ENCODE data around the gene TNFAIP8L1.

Gene TNFAIP8L1

DNA sequence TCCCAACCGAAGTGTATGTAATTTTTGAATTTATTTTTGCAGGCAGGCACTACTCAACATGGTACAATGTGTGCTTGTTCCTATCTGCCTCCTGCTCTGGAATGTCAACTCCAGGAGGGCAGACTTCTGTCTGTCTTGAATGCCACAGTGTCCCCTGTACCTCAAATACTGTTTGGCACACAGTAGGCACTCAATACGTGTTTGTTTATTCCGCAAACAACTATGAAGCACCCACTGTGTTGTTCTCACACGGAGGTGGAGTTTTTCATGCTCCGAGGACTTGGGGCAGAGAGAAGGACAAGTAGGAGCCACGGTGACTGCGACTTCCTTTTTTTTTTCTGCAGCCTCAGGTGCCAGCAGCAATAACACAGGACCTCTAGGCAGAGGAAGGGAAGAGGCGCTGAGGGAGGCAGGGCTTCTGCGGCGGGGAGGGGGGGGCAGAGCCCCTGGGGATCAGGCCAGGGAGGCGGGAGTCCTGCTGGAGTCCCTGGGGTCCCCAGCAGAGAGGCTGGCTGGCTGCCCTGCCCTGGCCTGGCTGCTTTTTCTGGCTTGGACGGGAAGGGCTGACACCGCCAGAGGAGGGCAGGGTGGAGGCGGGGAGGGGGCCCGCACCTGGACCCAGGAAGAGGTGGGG is 29.3 kb upstream of the TNFAIP8L1 start:
- DNase-seq (ENCODE audit: low read depth in 2 of 2) = no peak

DNA sequence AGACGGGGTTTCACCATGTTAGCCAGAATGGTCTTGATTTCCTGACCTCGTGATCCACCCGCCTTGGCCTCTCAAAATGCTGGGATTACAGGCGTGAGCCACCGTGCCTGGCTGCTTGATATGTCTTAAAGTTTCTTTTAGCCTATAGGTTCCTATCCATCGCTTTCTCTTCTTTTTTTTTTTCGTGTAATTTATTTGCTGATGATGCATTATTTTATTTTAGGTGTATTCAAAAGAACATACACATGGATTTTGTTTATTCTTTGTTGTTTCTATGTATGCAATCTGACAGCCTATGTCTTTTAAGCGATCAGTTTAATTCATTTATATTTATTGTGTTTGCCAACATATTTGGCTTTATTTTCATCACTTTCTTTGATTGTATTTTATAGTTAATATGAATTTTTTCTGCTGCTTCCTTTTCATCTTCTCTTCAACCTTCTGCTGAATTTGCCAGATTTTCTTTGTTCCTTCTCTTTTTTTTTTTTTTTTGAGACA is 26.0 kb upstream of the TNFAIP8L1 start:
- no peak for DNase-seq (ENCODE audit: low read depth in 2 of 2)

DNA sequence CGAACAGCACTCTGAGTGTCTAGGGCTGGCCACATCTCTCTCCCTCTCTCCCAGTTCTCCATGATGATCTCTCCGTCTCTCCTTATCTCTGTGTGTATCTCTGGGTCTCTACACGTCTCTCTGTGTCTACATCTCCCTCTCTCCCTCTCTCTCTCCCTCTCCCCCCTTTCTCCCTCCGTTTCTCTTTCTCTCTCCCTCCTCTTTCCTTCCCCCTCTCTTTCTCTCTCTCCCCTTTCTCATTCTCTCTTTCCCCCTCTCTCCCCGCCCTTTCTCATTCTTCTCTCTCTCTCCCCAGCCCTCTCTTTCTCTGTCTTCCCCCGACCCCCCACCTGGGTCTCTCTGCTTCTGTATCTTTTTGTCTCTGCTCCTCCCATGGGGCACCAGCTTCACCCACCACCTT is 21.3 kb upstream of the TNFAIP8L1 start:
- DNase-seq (ENCODE audit: low read depth in 2 of 2) = no peak

DNA sequence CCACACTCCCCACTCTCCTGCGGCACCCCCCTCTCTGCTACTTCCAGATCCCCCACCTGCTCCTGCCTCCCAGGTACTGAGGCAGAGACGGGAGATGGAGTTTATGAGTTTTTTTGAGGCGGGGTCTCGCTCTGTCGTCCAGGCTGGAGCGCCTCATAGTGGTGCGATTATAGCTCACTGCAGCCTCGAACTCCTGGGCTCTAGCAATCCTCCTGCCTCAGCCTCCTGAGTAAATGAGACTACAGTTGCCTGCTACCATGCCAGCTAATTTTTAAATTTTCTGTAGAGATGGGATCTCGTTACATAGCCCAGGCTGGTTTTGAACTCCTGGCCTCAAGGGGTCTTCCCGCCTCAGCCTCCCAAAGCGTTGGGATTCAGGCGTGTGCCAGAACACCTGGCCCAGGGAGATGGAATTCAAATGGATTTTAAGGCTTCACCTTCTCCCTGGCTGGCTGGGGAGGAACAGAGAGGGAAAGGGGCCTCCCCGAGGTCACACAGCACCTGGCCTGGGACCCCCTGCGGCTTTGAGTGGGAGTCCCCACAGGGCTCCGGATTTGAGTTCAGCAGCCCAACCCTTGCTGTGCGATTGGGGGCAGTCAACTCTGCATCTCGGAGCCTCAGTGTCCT is 19.5 kb upstream of the TNFAIP8L1 start:
- no peak for DNase-seq (ENCODE audit: low read depth in 2 of 2)

DNA sequence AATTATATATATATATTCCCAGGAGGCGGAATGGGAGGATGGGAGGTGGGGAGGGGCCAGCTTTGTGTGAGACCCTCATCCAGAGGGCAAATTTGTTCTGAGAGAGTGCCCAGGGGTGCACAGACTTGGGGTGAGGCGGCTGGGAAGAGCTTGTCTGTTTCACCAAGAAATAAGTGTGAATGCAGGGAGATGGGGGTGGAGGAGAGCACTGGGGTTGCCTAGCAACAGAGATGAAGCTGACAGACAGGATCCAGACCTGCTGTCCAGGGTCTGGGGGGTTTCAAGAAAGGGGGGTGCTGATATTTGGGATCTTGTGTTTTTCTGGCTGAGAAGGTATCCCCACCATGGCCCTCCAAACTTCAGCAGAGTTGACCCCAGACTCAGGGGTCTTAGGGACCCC is 18.6 kb upstream of the TNFAIP8L1 start:
- DNase-seq (ENCODE audit: low read depth in 2 of 2) = no peak

DNA sequence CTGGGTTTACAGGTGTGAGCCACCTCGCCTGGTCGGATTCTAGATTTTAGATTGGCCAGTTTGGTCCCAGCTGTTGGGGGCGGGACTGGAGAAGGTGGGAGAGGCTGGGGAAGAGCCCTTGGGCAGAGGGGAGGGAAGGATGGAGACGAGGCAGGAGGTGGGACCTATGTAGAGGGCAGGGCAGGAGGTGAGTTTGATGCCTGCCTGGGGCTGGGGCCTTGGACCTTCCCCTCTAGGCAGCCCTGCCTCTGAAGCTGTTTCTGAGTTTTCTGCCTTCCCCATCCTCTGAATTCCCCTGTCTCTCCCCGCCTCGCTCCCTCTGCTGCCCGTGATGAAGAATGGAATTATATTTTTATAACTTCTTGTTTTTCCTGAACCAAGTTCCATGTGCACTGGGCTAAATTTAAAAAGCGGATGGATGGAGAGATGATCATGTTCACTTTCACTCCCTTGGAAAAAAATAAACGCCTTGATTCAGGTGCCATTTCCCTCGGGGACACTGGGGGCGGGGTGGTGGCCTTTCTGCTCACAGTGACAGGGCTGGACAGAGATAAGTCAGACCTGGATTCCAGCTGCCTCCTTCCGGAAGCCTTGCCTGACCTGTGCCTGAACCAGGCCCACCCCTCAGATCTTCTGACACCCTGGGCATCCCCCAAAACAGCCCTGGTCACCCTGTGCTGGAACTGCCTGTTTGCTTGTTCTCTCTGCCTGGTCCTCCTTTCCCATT is 16.5 kb upstream of the TNFAIP8L1 start:
- DNase-seq (ENCODE audit: low read depth in 2 of 2) = no peak

DNA sequence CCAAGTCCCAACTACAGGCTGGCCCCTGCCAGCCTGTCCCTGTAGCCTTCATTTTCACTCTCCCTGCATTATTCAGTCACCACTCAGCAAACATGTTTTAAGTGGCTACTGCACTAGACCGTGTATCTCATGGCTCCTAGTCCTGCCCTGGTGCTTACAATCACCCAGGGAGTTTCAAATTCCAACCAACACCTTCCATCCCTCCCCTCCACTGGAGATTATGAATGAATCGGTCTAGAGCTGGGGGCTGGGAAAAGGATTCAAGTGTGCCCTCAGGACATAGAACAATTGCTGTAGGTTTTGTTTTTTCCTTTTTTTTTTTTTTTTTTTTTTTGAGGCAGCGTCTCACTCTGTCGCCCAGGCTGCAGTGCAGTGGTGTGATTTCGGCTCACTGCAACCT is 15.0 kb upstream of the TNFAIP8L1 start:
- no peak for DNase-seq (ENCODE audit: low read depth in 2 of 2)

DNA sequence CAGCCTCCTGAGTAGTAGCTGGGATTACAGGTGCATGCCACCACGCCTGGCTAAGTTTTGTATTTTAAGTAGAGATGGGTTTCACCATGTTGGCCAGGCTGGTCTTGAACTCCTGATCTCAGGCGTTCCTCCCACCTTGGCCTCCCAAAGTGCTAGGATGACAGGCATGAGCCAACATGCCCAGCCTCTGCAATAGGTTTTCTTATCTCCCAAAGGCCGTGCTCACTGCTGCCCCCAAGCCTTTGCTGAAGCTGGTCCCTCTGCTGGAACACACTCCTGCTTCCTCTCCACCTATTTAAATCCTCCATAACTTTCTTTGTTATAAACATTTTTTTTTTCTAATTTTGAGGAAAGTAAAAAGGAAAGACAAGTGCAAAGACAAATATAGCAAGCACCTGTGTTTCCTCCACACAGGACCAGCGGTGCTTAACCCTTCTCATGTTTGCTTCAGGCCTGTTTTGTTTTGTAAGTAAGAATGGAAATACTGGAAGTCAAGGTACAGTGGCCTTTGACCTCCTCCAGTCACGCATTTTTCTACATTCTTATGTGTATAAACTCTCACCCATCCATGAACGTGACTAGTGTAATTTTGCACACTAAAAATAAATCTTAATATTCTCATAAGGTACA is 14.5 kb upstream of the TNFAIP8L1 start:
- no peak for DNase-seq (ENCODE audit: low read depth in 2 of 2)

DNA sequence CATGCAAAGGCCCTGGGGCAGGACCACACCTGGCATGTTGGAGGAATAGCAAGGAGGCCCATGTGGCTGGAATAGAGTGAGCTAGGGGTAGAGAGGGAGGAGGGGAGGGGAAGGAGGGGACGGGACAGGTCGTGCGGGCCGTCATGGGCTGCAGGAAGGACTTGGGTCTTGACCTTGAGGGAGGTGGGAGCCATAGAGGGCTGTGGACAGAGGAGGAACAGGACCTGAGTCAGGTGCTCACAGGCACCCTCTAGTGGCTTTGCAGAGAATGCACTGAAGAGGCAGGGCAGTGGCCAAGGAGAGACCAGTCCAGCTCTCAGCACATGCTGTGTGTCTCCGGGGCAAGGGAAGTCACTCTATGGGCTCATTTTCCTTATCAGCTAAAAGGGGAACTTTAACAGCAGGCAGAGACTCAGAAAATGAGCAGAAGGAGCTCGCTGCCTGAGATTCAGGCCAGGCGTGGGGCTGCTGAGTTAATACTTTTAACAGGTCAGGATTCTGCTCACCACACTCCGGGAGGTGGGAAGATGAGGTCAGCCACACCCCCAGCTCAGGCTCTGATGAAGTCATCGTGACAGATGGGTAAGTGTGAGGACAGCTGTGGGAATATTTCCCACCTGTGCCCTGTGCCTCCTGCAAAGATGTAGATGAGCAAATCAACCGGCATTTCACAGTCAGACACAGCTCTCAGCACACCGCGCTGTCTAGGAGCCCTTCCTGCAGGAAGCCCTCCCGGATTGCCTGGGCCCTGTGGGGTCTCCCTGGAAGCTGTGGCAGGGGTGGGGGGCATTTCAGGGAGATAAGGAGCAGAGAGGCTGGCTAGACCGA is 6.0 kb upstream of the TNFAIP8L1 start:
- DNase-seq (ENCODE audit: low read depth in 2 of 2) = no peak

DNA sequence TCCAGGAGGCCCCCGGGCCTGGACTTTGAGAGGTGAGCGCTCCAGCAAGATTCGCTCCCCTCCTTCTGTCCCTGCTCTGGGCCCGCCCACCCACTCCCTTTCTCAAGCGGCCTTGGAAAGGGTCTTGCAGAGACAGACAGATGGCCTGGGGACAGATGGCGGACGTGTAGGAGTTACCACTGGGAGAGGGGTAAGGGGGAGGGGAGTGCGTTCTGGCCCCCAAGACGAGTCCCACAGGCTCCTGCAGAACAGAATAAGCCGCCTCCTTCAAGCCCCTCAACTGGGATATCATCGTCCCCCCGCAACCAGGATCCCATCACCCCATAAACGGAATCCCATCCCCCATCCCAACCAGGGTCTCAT is 3.6 kb upstream of the TNFAIP8L1 start:
- no peak for DNase-seq (ENCODE audit: low read depth in 2 of 2)

DNA sequence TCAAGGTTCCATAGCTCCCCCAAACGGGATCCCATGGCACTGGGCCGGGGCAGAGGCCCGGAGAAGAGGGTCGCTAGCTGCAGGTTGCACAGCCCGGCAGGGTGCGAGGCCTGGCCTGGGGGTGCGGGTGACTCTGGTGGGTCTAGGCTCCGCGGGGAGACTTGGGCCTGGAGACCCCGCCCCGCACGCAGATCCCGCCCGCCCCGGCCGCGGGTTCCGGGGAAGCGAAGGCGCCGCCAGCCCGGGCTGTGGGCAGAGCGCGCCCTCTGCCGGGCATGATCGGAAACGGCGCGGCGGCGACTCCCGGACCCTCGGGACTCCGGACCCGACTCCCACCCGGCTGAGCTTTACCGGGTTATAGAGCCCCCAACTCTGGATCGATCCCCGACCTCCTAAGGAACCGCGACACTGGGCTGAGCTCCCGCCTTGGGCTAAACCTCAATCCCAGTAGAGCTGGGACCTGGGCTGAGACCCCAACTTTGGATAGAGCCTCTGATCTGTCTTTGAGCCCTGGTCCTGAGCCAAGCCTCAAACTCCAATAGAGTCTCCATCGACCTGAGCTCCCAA is 3.1 kb upstream of the TNFAIP8L1 start:
- DNase-seq (ENCODE audit: low read depth in 2 of 2) = peak; percentile 27 to 51

DNA sequence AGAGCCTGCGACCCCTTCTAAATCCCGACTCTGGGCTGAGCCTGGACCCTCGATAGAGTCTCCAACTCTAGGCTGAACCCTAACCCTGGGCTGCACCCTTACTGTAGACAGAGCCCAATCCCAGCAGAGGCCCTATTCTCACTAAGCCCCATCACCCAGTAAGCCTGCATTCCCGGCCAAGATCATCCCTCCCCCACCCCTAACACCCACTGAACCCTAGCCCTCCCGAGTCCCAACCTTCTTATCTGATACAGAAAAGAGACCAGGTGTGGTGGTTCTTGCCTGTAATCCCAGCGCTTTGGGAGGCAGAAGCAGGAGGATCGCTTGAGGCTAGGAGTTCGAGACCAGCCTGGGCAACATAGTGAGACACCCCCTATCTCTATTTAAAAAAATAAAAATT is 2.6 kb upstream of the TNFAIP8L1 start:
- no peak for DNase-seq (ENCODE audit: low read depth in 2 of 2)

DNA sequence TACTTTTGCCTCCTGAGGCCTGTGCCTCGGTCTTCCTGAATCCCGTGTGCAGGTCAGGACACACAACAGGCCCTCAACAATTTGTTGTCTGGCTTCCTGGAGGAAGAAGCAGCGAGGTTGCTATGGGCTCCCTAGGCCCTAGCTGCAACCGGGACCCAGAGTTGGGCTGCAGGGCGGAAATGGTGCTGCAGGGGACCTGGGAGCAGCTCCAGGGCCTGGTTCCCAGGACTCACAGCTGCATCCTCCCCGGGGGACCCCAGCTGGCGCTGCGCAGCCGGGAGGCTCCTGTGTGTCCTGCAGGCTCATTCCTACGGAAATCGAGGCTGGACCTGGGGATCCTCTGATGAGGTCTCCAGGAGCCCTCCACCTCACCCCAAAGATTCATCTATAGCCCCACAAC is 999 bp upstream of the TNFAIP8L1 start:
- DNase-seq (ENCODE audit: low read depth in 2 of 2) = no peak

DNA sequence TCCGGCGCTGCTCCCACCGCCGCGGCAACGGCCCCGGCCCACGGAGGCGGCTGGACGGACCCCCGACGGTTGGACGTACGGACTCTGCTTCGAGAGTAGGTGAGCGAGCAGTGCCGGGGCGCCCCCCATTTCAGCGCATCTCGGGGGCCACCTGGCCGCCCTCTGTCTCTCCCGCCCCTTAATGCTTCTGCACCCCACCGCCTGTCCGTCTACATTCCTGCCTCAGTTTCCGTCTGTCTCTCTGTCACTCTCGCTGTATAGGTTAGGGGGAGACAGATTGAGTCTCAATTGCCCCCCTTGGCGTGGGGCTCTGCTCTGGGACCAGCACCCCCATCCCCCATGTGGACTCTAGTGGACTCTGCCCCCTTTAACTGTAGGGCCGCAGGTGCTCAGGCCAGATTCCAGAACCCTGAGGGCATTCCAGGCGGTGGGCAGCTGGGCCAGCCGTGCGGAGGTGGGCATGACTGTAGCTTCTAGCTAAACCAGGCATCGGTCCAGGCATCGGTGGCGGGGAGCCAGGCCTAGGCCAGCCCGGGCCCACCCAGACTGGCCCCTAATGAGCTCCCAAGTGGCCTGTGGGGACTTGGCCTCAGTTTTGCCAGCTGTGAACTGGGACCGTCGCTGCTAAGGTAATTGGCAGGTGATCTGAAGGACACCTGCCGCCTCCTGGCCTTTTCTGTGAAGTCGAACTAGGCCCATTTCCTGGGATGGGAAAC is 373 bp downstream of the TNFAIP8L1 start:
- no peak for DNase-seq (ENCODE audit: low read depth in 2 of 2)

DNA sequence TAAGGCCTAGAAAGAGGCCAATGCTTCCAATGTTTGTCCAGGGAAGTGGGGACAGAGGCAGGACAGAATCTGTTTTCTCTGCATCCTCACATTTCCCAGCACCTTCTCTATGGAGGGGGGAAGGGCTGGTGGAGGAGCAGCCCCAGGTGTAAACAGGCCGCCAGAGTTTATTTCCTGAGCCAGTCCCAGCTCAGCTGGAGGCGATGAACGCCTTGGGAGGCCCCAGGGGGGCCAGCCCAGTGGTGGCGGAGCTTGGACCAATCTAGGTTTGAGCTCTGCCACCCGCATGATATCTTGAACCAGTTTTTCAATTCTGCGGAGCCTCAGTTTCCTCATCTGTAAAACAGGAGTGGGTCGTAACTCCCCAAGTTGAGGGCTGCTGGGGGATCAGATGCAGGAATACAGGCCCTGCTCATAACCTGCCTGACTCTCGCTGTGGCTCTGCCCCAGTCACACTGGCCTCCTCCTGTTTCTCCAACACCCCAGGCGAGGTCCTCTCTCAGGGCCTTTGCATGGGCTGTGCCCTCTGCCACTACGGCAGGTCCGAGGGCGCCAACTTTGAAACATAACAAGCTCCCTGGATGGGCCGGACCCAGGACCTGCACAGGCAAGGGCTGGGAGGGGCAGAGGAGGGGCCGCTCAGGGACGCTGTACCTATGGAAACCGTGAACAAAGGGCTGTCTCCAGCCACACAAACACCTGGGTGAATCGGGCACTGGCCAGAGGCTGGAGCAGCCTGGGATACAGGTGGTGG is 1.1 kb downstream of the TNFAIP8L1 start:
- DNase-seq (ENCODE audit: low read depth in 2 of 2) = no peak

DNA sequence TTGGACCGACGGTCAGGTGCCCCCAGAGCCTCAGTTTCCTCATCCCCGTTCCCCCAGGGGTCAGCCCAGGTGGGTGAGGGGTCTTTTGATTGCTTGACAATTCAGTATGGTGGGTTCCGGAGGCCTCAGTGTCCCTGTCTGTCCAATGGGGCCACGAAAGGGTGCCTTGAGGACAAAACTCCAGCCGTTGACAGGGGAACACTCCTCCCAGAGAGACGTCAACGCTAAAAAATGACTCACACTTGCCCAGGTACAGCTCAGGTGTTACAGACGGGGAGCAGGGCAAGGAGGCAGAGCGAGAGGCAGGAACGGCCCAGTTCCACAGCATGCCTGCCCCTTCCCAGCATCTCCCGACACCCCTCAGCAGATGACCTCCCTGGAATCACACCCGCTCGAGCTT is 1.8 kb downstream of the TNFAIP8L1 start:
- no peak for DNase-seq (ENCODE audit: low read depth in 2 of 2)

DNA sequence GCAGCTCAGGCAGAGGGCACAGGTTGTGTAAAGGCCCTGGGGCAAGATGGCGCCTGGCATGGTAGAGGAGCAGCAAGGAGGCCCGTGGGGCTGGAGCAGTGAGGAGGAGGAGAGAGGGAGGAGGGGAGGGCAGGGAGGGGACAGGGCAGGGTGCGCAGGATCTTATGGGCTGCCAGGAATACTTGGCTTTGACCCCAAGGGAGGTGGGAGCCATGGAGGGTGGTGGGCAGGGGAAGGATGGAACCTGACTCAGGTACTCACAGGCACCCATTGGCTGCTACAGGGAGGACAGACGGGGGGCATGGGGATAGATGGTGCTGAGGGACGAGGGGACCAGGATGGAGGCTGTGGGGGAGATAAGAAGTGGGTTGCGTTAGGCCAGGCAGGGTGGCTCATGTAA is 3.3 kb downstream of the TNFAIP8L1 start:
- DNase-seq (ENCODE audit: low read depth in 2 of 2) = no peak

DNA sequence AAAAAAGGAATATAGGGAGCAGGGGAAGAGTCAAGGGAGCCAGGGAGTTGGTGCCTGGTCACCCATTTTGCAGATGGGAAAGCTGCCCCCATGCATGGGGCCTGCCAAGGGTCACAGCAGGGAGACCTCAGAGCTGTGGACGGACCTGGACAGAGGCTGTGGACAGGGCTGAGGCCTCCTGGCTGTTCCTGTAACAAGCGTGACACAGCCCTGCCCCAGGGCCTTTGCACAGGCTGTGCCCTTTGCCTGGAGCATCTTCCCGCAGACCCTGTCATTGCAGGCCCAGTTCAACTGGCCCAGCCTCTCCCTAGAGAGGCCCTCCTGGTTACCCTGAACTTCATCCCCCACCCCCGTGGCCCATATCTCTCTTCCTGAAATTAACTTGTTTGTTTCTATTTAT is 6.4 kb downstream of the TNFAIP8L1 start:
- DNase-seq (ENCODE audit: low read depth in 2 of 2) = no peak

DNA sequence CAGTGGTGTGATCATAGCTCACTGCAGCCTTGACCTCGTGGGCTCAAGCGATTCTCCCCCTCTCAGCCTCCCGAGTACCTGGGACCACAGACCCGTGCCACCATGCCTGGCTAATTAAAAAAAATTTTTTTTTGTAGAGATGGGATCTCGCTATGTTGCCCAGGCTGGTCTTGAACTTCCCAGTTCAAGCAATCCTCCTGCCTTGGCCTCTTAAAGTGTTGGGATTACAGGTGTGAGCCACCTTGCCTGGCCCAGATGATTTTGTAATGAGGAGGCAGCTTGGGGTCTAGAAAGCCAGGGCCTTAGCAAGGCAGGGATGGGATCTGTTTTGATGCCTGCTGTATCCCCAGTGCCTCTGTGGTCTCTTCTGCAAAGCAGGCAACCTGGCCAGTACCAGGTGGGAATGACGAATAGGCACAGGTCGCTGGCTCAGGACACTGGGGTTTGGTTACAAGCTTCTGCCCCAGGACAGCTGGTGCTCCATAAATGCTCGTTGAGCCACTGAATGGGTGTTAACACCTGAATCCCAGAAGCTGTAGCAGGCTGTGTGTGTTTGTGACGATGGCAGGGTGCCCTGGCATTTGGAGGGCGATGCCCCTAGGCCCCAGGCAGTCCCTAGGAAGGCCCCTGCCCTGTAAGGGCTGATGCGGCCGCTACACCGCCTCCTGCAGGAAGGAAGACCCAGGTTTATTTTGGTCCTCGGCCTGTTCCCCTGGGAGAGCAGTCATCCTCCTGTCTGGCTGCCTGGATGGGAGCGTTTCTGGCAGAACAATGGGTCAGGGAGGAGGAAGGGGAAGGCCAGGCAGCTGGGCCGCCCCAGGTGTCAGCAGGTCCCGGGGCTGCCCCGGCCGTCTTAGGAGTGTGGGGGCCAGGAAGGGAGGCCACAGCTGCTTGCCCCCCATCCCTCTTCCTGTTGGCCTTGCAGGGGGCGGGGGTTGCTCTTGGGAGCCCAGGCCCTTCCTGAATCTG is 8.6 kb downstream of the TNFAIP8L1 start:
- no peak for DNase-seq (ENCODE audit: low read depth in 2 of 2)

Measured in stimulated activated CD8-positive, alpha-beta memory T cell treated with anti-CD3 and anti-CD28 coated beads, Interleukin-15, amount 100 ng/mL, for 4 hours (primary cell).